MV-4-11 (cell line): ENCODE data around the gene RBBP4.
A peak's percentile ranks its signal among the peaks of the same experiment; 100 is the strongest.
"Not testable (repeated sequence)": the region's sequence is repeated elsewhere in the genome, so short reads cannot be mapped to it uniquely, and the experiment has no call there.

Source experiments
- DNase-seq: peaks from one replicate; lab custom pipeline; 2025; lab: John Stamatoyannopoulos, UW

The RBBP4 gene

GRCh38 chr1:32693455-32694174 is 42.6 kb downstream of the RBBP4 start:
- DNase-seq = no peak

GRCh38 chr1:32695098-32695904 is 44.3 kb downstream of the RBBP4 start:
- DNase-seq = peak; percentile 79

- DNase-seq = no peak
These were observed 45.0 kb downstream of the RBBP4 start for GRCh38 chr1:32696041-32696440.

- DNase-seq = not testable (repeated sequence)
These were observed 46.0 kb downstream of the RBBP4 start for GRCh38 chr1:32696996-32697395.

- no peak for DNase-seq
These were observed 50.5 kb downstream of the RBBP4 start for GRCh38 chr1:32701421-32701911.

GRCh38 chr1:32701951-32702598 is 51.1 kb downstream of the RBBP4 start:
- no peak for DNase-seq

- DNase-seq = no peak
These were observed 51.8 kb downstream of the RBBP4 start, which contains the start of gene SYNC for GRCh38 chr1:32702599-32703478. Gene SYNC, minus strand, starts transcription at chr1:32702770. Its CDS starts 110 bp downstream, at chr1:32702660.

- no peak for DNase-seq
These were observed 52.7 kb downstream of the RBBP4 start for GRCh38 chr1:32703479-32704291.

- DNase-seq = no peak
These were observed 54.5 kb downstream of the RBBP4 start for GRCh38 chr1:32705516-32705915.

- no peak for DNase-seq
These were observed 55.5 kb downstream of the RBBP4 start for GRCh38 chr1:32706491-32706890.

- DNase-seq = no peak
These were observed 58.1 kb downstream of the RBBP4 start for GRCh38 chr1:32709075-32709474.

GRCh38 chr1:32709476-32709875 is 58.5 kb downstream of the RBBP4 start:
- no peak for DNase-seq

- DNase-seq = peak; percentile 75
These were observed 60.2 kb downstream of the RBBP4 start for GRCh38 chr1:32711221-32711620.

GRCh38 chr1:32713081-32713480 is 62.1 kb downstream of the RBBP4 start:
- no peak for DNase-seq

GRCh38 chr1:32714277-32714676 is 63.3 kb downstream of the RBBP4 start:
- DNase-seq = no peak

- DNase-seq = no peak
These were observed 64.9 kb downstream of the RBBP4 start for GRCh38 chr1:32715901-32716311.

- no peak for DNase-seq
These were observed 65.5 kb downstream of the RBBP4 start for GRCh38 chr1:32716312-32717148.

GRCh38 chr1:32717503-32717902 is 66.5 kb downstream of the RBBP4 start:
- no peak for DNase-seq

GRCh38 chr1:32718036-32718435 is 67.0 kb downstream of the RBBP4 start:
- no peak for DNase-seq

GRCh38 chr1:32718527-32718926 is 67.5 kb downstream of the RBBP4 start:
- no peak for DNase-seq
